Activated naive CD4-positive, alpha-beta T cell treated with anti-CD3 and anti-CD28 coated beads, Interleukin-2, amount 10 ng/mL, durations not matched to agents 7 days and 5 days (primary cell): ENCODE results near the gene DSE.
A peak's percentile ranks its signal among the peaks of the same experiment; 100 is the strongest.

Experiments
- CTCF ChIA-PET: fragments of 350-600 bp; sonication (Branson Sonifier 250); formaldehyde crosslinking; loops from one replicate; lab custom pipeline; 2021; ENCODE audit warnings: antibody characterized with exemption; lab: Charles Lee
- DNase-seq: peaks from one replicate; pipeline ENCODE4 v3.0.0-alpha.2; 2020
- H3K27ac Mint-ChIP-seq: one replicate; pipeline ENCODE4 v1.8.0; 2021; ENCODE audit warnings: mild to moderate bottlenecking, moderate library complexity, mixed read lengths
- H3K27me3 Mint-ChIP-seq: one replicate; pipeline ENCODE4 v1.8.0; 2021; ENCODE audit warnings: mild to moderate bottlenecking, mixed read lengths
- H3K36me3 Mint-ChIP-seq: one replicate; pipeline ENCODE4 v1.8.0; 2021; ENCODE audit warnings: mixed read lengths
- H3K4me1 Mint-ChIP-seq: one replicate; pipeline ENCODE4 v1.8.0; 2021; ENCODE audit warnings: mixed read lengths
- H3K4me3 Mint-ChIP-seq: one replicate; pipeline ENCODE4 v1.8.0; 2021; ENCODE audit warnings: mild to moderate bottlenecking, moderate library complexity, mixed read lengths
- H3K9me3 Mint-ChIP-seq: one replicate; pipeline ENCODE4 v1.8.0; 2021; ENCODE audit warnings: mixed read lengths

Gene DSE

DNA sequence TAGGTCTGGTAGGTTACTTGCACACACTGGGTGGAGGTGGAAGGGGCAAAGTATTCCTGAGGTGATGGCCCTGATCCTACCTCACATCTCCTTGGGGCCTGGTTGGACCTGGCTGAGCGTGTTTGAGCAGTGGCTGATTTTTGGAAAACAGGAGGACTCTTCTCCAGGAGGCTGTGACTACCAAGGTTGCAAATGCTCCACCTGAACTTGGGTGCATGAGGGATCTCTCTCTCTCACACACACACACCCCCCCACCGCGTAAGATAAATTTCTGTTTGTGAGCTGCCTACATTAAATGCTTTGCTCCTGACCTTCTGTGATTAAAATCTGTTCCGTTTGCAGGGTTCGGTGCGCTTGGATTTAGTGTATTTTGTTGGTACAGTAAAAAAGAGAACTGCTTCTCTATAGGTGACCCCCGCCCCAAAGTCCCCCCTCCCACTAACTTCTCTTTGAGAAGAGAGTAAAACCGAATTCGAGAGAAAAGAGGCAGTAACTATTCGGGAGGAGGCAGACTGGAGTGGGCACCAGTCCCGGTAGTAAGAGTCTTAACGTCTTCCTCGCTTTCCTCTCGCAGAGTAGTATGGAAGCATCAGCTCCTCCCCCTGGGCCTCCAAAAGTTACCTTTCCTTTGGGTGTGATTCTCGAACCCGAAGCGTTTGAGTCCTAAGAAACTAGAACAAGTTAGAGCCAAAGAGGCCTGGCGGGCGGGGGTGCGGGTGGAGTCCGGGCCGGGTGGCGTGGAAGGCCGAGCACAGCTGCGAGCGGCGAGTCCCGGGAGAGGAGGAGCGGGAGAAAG is 585 bp upstream of the DSE start:
- no peak for DNase-seq
- Mint-ChIP-seq H3K27me3 (peaks cover 56% of the 10 kb centered on the region), H3K36me3 (no peaks in the 10 kb centered on the region), H3K4me1 (peaks cover 20% of the 10 kb centered on the region), H3K27ac (no peak overlapping the region), H3K4me3 (peak overlapping the region; percentile 76), H3K9me3 (no peaks in the 10 kb centered on the region)
- CTCF ChIA-PET, result no interaction called here

DNA sequence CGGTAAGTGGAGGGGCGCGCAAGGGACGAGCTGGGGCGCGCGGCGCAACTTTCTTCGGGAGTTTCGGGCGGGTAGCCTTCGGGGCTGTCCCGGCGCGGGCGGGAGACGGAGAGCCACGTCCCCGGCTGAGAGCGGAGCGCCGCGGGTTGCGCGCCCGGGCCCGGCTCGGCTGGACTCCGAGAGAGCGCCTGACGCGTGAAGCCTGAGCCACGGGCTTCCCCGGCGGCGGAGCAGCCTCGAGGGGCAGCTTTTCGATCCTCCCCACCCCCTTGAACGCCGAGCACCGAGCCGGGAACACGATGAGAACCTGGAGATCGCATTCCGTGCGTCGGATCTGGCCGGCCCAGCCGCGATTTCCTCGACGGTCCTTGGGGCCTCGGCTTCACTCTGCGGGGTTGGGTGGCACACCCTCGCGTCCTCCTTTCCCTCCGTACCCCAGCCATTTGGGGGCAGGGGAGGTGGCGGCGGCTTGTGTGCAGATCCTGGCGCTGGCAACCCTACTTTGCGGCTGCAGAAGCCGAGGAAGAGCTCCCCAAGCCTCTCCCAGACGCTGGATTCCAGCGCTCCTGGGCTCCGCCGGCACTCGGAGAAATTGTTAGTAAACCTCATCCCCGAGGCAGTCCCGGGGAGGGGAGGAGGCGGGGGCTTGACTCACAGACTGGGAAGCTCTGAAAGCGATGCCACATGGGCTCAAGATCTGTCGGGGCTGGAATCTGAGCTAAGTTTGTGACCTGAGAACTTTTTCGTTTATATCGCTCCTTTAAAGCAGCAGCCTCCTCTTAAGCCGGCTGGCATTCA is 572 bp downstream of the DSE start:
- Mint-ChIP-seq H3K4me1 (peaks cover 20% of the 10 kb centered on the region), H3K36me3 (no peaks in the 10 kb centered on the region), H3K4me3 (peak overlapping the region; percentile 62), H3K27ac (no peak overlapping the region), H3K9me3 (no peaks in the 10 kb centered on the region), H3K27me3 (peaks cover 61% of the 10 kb centered on the region)
- CTCF ChIA-PET, result no interaction called here
- DNase-seq, result peak; percentile 28

DNA sequence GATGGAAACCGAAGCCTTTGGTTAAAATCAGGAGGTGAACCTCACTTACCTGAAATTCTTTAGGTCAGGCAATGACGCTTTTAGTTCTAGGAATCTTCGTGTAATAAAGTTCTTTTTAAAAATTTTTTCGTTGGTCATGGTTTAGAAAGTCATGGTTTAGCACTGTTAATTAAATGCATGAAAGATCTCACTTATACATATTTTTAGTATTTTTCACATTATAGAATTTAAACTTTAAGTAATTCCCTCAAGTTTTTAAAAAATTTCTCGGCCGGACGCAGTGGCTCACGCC is 1.1 kb downstream of the DSE start:
- Mint-ChIP-seq H3K27me3 (peaks cover 59% of the 10 kb centered on the region), H3K4me3 (peak overlapping the region; percentile 62), H3K9me3 (no peaks in the 10 kb centered on the region), H3K36me3 (no peaks in the 10 kb centered on the region), H3K27ac (no peak overlapping the region), H3K4me1 (peaks cover 20% of the 10 kb centered on the region)
- CTCF ChIA-PET, result no interaction called here
- DNase-seq, result no peak

DNA sequence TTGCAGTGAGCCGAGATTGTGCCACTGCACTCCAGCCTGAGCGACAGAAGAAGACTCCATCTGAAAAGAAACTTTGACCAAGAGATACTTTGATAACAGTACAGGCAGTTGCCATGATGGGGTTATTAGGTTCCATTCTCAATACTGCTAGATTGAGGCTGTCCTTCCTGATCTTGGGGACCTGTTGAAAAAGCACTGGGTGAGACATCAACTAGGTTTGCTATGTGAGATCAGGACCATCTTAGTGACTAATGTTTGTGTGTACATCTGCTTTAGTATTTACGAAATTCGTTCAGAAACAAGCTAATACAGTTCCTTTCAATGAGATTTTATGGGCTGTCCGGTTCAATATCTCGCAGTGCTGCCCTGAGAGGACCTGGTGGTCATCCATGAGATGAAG is 2.6 kb downstream of the DSE start:
- Mint-ChIP-seq H3K9me3 (no peaks in the 10 kb centered on the region), H3K36me3 (no peaks in the 10 kb centered on the region), H3K4me1 (peaks cover 20% of the 10 kb centered on the region), H3K27me3 (peaks cover 56% of the 10 kb centered on the region), H3K4me3 (no peak overlapping the region), H3K27ac (no peak overlapping the region)
- CTCF ChIA-PET, result no interaction called here
- DNase-seq, result no peak

DNA sequence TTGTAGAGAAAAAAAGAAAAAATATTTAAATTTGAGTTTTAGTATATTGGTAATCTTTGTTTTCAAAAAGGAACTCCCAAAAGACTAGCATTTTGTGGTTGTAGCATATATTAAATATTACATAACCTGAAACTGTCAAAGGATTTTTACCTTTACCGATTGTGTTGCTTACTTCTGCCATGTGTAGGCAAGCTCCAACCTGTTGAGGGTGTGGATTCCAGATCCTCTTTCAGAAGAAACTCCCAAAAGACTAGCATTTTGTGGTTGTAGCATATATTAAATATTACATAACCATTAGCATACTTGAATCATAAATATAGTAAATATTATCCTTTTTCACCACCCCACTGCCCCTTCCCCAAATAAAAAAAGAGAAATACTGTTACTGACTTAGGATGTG is 3.2 kb downstream of the DSE start:
- peaks cover 20% of the 10 kb centered on the region for H3K4me1 Mint-ChIP-seq
- H3K4me3 Mint-ChIP-seq, result no peak overlapping the region
- H3K9me3 Mint-ChIP-seq, result no peaks in the 10 kb centered on the region
- no peak overlapping the region for H3K27ac Mint-ChIP-seq
- peaks cover 56% of the 10 kb centered on the region for H3K27me3 Mint-ChIP-seq
- no peak for DNase-seq
- H3K36me3 Mint-ChIP-seq, result no peaks in the 10 kb centered on the region
- CTCF ChIA-PET, result no interaction called here

DNA sequence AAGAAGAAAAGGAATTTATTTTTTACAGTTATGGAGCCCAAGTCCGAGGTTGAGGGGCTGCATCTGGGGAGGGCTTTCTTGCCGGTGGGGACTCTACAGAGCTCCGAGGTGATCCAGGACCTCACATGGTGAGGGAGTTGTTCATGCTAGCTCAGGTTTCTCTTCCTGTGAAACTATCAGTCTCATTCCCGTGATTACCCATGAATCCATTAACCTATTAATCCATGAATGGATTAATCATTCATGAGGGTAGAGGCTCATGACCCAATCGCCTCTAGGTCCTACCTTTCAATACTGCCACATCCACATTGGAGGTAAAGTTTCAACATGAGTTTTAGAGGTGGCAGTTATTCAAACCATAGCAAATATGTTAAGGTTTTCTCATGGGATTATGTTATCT is 3.8 kb downstream of the DSE start:
- Mint-ChIP-seq H3K4me1 (peaks cover 16% of the 10 kb centered on the region), H3K9me3 (no peaks in the 10 kb centered on the region), H3K4me3 (no peak overlapping the region), H3K27me3 (peaks cover 52% of the 10 kb centered on the region), H3K36me3 (no peaks in the 10 kb centered on the region), H3K27ac (no peak overlapping the region)
- CTCF ChIA-PET, result no interaction called here
- DNase-seq, result no peak

DNA sequence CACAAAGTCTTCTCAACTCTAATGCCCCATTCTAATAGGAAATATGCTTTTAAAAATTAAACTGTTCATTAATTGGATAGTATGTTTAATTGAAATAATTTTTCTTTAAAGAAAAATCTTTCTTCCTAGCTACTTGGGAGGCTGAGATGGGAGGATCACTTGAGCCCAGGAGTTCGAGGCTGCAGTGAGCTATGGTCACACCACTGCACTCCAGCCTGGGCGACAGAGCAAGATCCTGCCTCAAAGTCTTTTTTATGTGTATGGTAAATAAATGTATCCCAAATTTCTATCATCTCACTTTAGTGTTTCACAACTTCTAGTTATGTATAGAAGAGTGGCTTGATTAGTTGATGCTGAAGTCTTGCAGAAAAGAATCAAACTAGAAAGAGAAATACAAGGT is 4.5 kb downstream of the DSE start:
- H3K36me3 Mint-ChIP-seq, result no peaks in the 10 kb centered on the region
- H3K4me1 Mint-ChIP-seq, result peaks cover 10% of the 10 kb centered on the region
- DNase-seq, result no peak
- H3K27ac Mint-ChIP-seq, result no peak overlapping the region
- H3K4me3 Mint-ChIP-seq, result no peak overlapping the region
- CTCF ChIA-PET, result no interaction called here
- H3K9me3 Mint-ChIP-seq, result no peaks in the 10 kb centered on the region
- peaks cover 48% of the 10 kb centered on the region for H3K27me3 Mint-ChIP-seq

DNA sequence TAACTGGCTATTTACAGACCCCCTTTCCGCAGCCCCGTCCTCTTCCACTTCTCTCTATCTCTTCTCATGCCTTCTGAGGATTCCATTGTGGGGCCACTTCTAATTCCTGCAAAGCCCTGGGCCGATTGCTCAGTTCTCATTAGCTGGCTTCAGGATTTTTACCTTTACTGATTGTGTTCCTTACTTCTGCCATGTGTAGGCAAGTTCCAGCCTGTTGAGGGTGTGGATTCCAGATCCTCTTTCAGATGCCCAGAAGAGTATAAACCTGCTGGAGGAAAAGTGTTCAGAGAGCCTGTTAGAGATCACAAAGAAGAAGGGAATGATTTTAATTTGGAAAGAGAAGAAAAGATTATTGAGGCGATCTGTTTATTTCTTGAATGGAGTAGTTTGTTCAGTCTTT is 5.4 kb downstream of the DSE start:
- Mint-ChIP-seq H3K4me3 (no peak overlapping the region), H3K4me1 (peaks cover 7% of the 10 kb centered on the region), H3K27ac (no peak overlapping the region), H3K36me3 (no peaks in the 10 kb centered on the region), H3K9me3 (no peaks in the 10 kb centered on the region), H3K27me3 (peaks cover 41% of the 10 kb centered on the region)
- DNase-seq, result no peak
- CTCF ChIA-PET, result no interaction called here

DNA sequence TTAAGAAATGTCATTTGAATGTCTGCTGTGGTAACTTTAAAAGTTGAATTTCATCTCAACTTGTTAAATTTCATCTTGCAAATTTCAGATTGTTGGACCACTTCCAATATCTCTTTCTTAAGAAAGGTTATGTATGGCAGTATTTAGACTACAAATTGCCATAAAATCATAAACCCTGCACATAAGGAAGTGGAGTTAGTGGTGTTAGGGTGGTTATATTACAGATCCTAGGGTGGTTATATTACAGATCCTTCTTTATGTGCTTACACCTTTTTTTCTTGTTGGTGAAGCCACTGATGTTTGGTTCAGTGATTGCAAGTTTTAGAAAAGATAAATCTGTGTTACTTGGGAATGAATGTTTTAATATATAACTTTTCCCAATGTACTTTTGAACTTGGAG is 9.0 kb downstream of the DSE start:
- Mint-ChIP-seq H3K4me3 (no peak overlapping the region), H3K36me3 (no peaks in the 10 kb centered on the region), H3K27me3 (peaks cover 10% of the 10 kb centered on the region), H3K9me3 (no peaks in the 10 kb centered on the region), H3K27ac (no peak overlapping the region), H3K4me1 (no peaks in the 10 kb centered on the region)
- DNase-seq, result no peak
- CTCF ChIA-PET, result no interaction called here

DNA sequence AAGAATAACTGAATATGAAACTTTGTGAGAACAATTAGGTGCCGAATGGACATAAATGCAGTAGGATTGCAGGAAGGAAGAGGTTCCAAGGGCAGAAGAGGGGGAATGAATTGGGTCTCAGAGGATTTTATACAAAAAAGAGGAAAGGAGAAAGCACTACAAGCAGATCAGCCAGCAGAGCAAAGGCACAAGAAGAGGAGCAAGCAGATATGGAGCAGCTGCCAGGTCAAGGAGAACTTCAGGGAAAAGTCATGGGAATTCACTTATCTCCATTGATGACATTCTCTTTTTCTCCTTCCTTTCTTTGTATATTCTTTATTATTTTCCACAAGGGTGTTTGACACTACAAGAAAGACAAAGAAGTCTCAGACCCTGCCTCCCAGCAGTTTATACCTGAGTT is 9.6 kb downstream of the DSE start:
- H3K27me3 Mint-ChIP-seq, result peaks cover 14% of the 10 kb centered on the region
- CTCF ChIA-PET, result no interaction called here

DNA sequence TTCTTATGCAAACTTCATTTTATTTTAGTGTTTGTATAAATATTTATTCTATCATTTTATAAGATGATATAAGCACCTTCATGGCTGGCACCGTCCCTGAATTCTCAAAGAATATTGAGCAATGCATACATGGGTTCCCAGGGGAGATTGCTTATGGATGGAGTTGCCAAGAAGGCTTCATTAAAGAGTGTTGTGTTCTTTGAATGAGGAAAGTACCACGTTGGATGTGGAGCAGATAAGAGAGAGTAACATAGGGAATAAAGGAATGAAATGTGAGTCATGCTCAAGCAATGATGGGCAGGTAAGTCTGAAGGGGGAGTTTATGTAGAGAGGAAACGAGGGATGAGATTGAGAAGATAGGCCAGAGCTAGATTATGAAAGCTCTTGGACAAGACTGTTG is 10.3 kb downstream of the DSE start:
- Mint-ChIP-seq H3K36me3 (no peaks in the 10 kb centered on the region), H3K9me3 (no peaks in the 10 kb centered on the region), H3K4me1 (no peaks in the 10 kb centered on the region), H3K27ac (no peak overlapping the region), H3K27me3 (peaks cover 13% of the 10 kb centered on the region), H3K4me3 (no peak overlapping the region)
- CTCF ChIA-PET, result no interaction called here
- DNase-seq, result no peak

More for the DNA sequence above, 9.6 kb downstream of the DSE start:
- DNase-seq, result no peak
- H3K36me3 Mint-ChIP-seq, result no peaks in the 10 kb centered on the region
- no peak overlapping the region for H3K27ac Mint-ChIP-seq
- no peaks in the 10 kb centered on the region for H3K9me3 Mint-ChIP-seq
- H3K4me1 Mint-ChIP-seq, result no peaks in the 10 kb centered on the region
- H3K4me3 Mint-ChIP-seq, result no peak overlapping the region

DNA sequence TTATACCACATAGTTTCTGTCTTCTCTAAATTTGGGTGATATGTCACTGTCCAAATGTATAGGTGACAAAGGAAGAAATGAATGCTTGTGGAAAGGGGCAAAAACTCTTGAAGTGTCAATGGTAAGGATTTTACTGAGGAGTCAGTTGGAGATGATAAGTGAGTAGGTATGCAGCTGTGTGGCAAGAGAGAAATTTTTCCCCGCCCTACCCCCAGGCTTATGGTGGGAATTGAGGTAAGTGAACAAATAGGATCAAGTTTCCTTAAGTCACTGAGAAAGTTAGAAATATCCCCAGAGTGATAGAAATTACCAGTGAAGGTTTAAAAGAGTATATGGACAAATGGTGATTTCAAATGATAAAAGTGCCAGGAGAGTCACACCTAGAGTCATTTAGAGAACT is 11.8 kb downstream of the DSE start:
- Mint-ChIP-seq H3K4me1 (no peaks in the 10 kb centered on the region), H3K27ac (no peak overlapping the region), H3K36me3 (no peaks in the 10 kb centered on the region), H3K27me3 (peaks cover 9% of the 10 kb centered on the region), H3K4me3 (no peak overlapping the region), H3K9me3 (no peaks in the 10 kb centered on the region)
- DNase-seq, result no peak
- CTCF ChIA-PET, result no interaction called here

DNA sequence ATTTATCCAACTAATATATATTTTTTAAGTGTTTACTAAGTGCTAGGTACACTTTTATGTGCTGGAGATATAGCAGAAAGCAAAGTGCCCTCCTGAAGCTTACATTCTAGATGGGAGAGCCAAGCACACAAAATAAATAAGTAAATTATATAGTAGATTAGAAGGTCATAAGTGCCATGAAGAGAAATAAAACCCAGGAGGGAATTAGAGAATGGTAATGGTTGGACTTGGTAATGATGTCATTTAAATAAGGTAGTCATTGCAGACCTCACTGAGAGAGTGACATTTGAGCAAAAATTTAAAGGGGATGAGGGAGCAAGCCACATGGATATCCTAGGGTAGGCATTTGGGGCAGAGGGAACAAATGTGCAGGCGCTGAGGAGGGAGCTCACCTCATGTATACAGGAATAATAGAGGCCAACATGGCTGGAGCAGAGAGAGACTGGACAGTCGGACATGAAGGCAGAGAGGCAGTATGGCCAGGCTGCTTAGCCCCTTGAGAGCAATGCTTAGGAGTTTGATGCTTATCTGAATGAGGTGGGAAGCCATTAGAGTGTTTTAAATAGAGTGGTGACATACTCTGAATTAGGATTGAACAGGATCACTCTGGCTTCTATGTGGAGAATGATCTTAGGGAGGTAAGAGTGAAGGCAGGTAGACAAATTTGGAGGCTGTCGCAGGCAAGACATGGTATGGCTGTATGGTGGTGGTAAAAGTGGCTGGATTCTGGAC is 14.1 kb downstream of the DSE start:
- no peaks in the 10 kb centered on the region for H3K36me3 Mint-ChIP-seq
- no peak overlapping the region for H3K4me3 Mint-ChIP-seq
- H3K9me3 Mint-ChIP-seq, result no peaks in the 10 kb centered on the region
- no peak overlapping the region for H3K27ac Mint-ChIP-seq
- peaks cover 9% of the 10 kb centered on the region for H3K27me3 Mint-ChIP-seq
- no peak for DNase-seq
- H3K4me1 Mint-ChIP-seq, result no peaks in the 10 kb centered on the region
- CTCF ChIA-PET, result no interaction called here

DNA sequence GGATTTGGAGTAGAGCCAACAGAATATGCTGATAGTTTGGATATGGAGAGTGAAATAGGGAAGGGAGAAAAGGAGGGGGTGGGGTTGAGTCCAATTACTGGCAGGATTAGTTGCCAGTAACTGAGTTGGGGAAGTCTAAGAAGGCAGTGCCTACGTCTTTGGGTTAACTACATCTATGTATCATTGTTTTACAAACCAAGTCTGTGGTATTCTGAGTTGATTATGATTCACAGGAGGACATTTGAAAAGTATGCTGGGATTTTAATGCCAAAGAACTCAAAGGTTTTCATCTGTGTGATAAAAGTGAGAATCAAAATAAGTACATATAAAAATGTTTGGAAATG is 14.7 kb downstream of the DSE start:
- H3K27me3 Mint-ChIP-seq, result peaks cover 5% of the 10 kb centered on the region
- no peak overlapping the region for H3K4me3 Mint-ChIP-seq
- no peaks in the 10 kb centered on the region for H3K9me3 Mint-ChIP-seq
- no peak for DNase-seq
- CTCF ChIA-PET, result no interaction called here
- no peaks in the 10 kb centered on the region for H3K36me3 Mint-ChIP-seq
- no peak overlapping the region for H3K27ac Mint-ChIP-seq
- H3K4me1 Mint-ChIP-seq, result no peaks in the 10 kb centered on the region

DNA sequence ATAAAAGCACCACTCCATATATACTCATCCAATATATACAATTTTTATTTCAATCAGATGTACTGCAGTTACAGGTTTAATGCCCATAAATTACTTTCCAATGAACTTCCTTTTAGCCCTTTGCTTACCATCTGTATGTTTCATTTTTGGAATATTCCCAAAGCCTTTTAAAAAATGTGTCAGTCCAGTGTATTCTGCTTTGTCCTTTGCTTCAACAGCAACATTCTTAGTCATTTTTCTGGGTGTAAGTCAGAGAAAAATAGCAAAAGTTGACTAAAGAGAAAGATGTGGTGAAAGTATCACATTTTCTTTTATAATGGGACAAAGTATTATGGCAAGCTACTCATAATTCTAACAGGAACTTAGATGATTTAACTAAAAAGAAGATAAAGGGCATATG is 15.2 kb downstream of the DSE start:
- H3K27ac Mint-ChIP-seq, result no peak overlapping the region
- H3K27me3 Mint-ChIP-seq, result peaks cover 4% of the 10 kb centered on the region
- no peak overlapping the region for H3K4me3 Mint-ChIP-seq
- peaks cover 2% of the 10 kb centered on the region for H3K4me1 Mint-ChIP-seq
- no peaks in the 10 kb centered on the region for H3K36me3 Mint-ChIP-seq
- CTCF ChIA-PET, result no interaction called here
- DNase-seq, result no peak
- H3K9me3 Mint-ChIP-seq, result no peaks in the 10 kb centered on the region
